Measurements from ENCODE around the gene ZACN.

ZACN gene

DNA sequence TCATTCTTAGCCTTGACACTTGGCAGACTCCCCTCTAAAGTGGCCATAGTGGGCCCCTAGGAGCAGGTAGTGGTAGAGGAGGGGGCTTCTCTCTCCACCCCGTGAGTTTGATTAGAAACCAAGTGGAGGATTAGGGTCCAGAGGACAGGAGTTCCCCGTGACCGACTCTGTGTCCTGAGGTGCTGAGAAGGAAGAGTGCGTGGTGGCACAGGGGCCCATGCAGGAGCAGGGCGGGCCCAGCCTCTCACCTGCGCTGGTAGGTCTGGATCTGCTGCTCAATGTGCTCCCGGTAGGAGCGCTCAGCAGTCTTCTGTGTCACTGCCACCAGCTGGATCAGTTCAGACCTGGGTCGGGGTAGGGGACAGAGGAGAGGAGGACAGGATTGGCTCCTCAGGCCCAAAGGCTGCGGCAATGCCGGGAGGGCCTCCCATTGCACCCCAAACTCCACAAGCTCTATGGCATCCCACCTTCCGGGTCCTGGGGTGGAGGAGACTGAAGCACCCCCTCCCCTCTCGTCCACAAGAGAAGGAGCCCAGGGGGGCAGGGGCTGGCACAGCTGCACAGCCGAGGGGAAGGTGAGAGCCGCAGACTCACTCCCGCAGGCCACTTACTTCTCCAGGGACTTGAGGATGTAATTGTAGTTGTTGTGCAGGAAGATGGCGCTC lies 6.2 kb downstream of the ZACN start:
- TF ChIP-seq, protein P1, sequence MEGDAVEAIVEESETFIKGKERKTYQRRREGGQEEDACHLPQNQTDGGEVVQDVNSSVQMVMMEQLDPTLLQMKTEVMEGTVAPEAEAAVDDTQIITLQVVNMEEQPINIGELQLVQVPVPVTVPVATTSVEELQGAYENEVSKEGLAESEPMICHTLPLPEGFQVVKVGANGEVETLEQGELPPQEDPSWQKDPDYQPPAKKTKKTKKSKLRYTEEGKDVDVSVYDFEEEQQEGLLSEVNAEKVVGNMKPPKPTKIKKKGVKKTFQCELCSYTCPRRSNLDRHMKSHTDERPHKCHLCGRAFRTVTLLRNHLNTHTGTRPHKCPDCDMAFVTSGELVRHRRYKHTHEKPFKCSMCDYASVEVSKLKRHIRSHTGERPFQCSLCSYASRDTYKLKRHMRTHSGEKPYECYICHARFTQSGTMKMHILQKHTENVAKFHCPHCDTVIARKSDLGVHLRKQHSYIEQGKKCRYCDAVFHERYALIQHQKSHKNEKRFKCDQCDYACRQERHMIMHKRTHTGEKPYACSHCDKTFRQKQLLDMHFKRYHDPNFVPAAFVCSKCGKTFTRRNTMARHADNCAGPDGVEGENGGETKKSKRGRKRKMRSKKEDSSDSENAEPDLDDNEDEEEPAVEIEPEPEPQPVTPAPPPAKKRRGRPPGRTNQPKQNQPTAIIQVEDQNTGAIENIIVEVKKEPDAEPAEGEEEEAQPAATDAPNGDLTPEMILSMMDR (IDR thresholded peaks at IDR 0.05; ENCODE audit: low read length, missing control alignments): no peak
- H3K4me3 ChIP-seq (replicated peaks; ENCODE audit: low read depth, low read length): no peak overlapping the region
- DNase-seq (ENCODE audit: low read depth): no peak

DNA sequence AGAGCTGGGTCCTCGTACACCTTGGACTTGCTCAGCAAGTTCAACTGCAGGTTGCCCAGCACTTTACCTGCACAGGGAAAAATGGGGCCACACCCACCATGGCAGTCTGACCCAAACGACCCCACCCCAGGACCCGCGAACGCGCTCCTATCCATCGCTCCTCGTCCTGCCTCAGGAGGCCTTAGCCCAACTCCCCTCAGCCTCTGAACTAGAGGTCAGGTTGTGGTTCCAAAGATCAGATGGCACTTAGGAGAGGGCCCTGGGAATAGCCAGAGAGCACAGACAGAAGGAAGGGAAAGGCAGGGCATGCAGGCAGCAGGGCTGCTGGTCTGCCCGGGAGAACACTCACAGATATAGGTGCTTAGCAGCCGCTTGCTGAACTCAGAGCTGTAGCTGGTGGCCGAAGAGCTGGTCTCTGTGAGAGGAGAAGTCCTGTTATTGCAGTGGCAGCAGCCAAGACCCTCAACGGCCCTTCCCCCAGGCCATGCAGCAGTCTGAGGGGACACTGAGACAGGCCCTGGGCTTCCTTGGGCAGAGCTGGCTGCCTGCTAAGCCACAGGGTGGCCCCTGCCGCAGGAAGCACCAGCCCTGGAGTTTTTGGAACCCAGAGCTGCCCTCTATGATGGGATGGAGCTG lies 6.9 kb downstream of the ZACN start:
- no peak overlapping the region for H3K4me3 ChIP-seq (replicated peaks; ENCODE audit: low read depth, low read length)
- no peak for DNase-seq (ENCODE audit: low read depth)
- TF ChIP-seq, protein P1 (IDR thresholded peaks at IDR 0.05; ENCODE audit: low read length, missing control alignments): no peak

DNA sequence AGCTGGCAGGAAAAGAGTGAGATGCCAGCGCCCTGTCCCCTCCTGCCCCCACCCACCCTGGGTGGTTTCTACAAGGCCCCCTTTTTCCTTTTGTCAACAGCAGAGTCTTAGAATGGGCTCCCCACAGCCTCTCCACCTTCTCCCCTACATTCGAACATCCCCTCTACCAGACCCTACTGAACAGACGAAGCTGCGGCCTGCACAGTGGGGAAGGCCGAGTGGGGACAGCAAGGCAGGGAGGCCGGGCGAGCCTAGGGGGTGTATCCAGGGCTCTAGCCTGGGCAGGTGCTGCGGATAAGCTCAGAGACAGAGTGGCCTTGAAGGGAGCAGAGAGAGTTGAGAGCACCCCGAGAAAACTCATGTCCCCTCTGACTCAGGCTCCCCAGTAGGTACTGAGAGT lies 7.4 kb downstream of the ZACN start:
- no peak overlapping the region for H3K4me3 ChIP-seq (replicated peaks; ENCODE audit: low read depth, low read length)
- no peak for DNase-seq (ENCODE audit: low read depth)
- TF ChIP-seq, protein P1 (IDR thresholded peaks at IDR 0.05; ENCODE audit: low read length, missing control alignments): no peak

DNA sequence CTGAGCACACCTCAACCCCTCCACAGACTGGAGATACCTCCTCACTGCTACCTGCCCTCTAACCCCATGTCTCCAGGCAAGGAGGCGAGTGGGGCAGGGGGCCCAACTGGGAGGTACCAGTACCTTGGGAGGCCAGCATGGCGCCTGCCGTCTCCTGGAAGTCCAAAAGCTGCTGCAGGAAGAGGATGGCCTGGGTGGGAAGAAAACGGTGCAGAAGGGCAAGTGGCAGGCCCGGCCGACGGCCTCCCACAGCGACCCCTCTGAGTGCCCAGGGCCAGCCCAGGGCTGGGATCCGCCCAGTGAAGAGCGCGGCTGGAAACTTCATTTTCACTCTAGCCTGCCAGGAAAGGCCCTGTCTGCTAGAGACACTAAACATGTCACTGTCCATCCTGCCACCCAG lies 8.5 kb downstream of the ZACN start:
- TF ChIP-seq, protein P1 (IDR thresholded peaks at IDR 0.05; ENCODE audit: low read length, missing control alignments): no peak
- no peak for DNase-seq (ENCODE audit: low read depth)
- no peak overlapping the region for H3K4me3 ChIP-seq (replicated peaks; ENCODE audit: low read depth, low read length)

DNA sequence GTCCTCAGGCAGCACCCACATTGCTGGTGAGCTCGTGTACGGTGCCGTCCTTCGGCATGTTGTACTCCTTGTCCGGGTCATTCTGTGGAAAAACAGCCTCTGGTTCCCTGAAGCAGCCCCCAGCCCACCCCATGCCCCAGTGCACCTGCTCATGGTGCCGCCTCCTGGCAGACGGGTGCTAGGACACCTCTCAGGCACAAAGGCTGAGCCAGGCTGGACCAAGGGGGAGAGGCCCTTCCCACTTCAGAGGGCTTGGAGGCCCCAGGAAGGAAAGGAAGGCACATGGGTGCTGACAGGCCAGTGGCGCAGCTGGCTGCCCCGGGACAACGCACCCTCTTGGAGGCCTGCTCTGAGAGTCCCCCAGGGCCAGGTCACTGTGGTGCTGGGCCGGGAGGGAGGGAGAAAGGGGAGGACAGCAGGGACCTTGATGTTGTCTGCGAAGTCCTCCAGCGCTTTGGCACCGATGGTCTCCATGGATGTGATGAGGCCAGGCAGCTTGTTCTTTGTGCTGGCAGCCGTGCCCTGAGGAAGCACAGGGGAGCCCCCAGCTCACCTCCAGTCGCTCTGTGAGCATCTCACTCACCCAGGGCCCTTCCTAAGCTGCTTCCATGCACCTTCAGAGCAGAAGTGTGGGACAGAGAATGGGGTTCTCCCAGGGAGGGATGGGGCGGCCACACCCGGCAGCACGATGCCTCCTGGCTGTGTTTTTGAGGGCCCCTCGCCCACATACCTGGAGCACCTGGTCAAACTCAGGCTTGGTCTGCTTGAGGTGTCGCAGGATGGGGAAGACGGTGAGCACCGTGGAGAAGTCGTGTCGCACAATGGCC lies 9.3 kb downstream of the ZACN start:
- TF ChIP-seq, protein P1 (IDR thresholded peaks at IDR 0.05; ENCODE audit: low read length, missing control alignments): no peak
- H3K4me3 ChIP-seq (replicated peaks; ENCODE audit: low read depth, low read length): no peak overlapping the region
- no peak for DNase-seq (ENCODE audit: low read depth)

DNA sequence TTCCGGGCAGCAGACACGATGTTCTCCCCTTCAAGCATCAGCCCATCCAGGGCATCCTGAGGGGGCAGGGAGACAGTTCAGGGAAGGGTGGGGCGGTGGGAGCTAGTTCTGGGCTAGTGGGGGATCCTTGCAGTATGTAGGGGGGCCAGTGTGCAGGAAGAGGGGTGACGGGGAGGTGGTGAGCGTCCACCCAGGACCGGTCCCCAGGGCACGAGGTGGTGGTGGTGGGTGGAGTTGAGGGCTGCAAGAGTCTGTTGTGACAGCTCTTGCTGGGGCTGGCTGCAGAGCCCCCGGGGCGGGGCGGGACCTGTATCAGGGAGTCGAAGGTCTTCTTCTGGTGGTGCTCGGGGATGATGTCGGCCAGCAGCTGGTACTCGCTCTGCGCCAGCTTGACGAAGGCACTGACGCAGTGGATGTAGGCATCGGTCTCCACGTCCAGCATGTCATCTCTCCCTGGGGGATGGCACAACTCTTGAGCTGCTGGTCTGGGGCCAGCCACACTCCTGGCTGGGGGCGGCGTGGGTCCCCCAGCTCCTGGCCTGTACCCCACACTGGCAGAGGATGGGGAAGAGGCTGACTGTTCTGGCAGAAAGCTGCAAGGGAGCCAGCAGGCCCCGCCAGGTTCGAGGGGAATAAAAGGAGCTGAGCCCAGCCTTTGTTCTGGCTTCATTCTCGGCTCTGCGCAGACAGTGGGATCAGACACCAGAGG lies 10.0 kb downstream of the ZACN start:
- TF ChIP-seq, protein P1 (IDR thresholded peaks at IDR 0.05; ENCODE audit: low read length, missing control alignments): no peak
- H3K4me3 ChIP-seq (replicated peaks; ENCODE audit: low read depth, low read length): no peak overlapping the region
- DNase-seq (ENCODE audit: low read depth): no peak
